H1 (cell line): ENCODE results near the gene MAN2A1. TPM values are rescaled to one million over a fixed set of nuclear protein-coding genes. Genes with fewer than 3 reads are reported as not detected.

Experiments
- CTCF ChIA-PET: fragments of 300-600 bp; sonication (Branson Sonifier 250); formaldehyde crosslinking; loops from one replicate; lab custom pipeline; 2021; ENCODE audit not compliant: partially characterized antibody; lab: Charles Lee
- POLR2A ChIA-PET: fragments of 300-600 bp; sonication (Branson Sonifier 250); formaldehyde crosslinking; loops from one replicate; lab custom pipeline; 2021; ENCODE audit warnings: inconsistent platforms; ENCODE audit not compliant: partially characterized antibody; lab: Charles Lee
- DNase-seq, 2 experiments: peaks; one replicate each; pipeline versions ENCODE4 v3.0.0 to v3.0.0-alpha.2; 2010 to 2022; ENCODE audit warnings: low spot score in 2 of 2, low read depth in 1 of 2, mixed read lengths in 1 of 2
- FAIRE-seq: peaks from 2 replicates; lab custom pipeline; 2011; peaks lifted over from hg19 to GRCh38; lab: Jason Lieb, UNC
- H2AFZ ChIP-seq: 2 replicates; pipeline ENCODE4 v1.8.1; 2012; ENCODE audit warnings: low read length, inconsistent platforms
- H2AK5ac ChIP-seq: 2 replicates; pipeline ENCODE4 v1.6.1; 2013; ENCODE audit warnings: low read depth, low read length
- H2BK120ac ChIP-seq: replicated peaks from 2 replicates; pipeline ENCODE3; 2013; ENCODE audit warnings: low read depth, low read length, inconsistent platforms
- H2BK12ac ChIP-seq: 2 replicates; pipeline ENCODE4 v1.6.1; 2013; ENCODE audit warnings: low read depth, low read length
- H2BK15ac ChIP-seq: 2 replicates; pipeline ENCODE4 v1.6.1; 2013; ENCODE audit warnings: low read length
- H2BK20ac ChIP-seq: 2 replicates; pipeline ENCODE4 v1.6.1; 2013; ENCODE audit warnings: low read length
- H2BK5ac ChIP-seq: 2 replicates; pipeline ENCODE4 v1.6.1; 2013; ENCODE audit warnings: low read depth, low read length
- H3K14ac ChIP-seq: 2 replicates; pipeline ENCODE4 v1.6.1; 2013; ENCODE audit warnings: inconsistent platforms; ENCODE audit not compliant: insufficient read length
- H3K18ac ChIP-seq: 2 replicates; pipeline ENCODE4 v1.6.1; 2013; ENCODE audit warnings: low read length; ENCODE audit errors: extremely low read depth
- H3K23ac ChIP-seq: 2 replicates; pipeline ENCODE4 v1.6.1; 2013; ENCODE audit warnings: inconsistent platforms; ENCODE audit not compliant: insufficient read length
- H3K23me2 ChIP-seq: 2 replicates; pipeline ENCODE4 v1.6.1; 2013; ENCODE audit warnings: low read depth, low read length
- H3K27ac ChIP-seq: 2 replicates; pipeline ENCODE4 v1.6.1; 2011; ENCODE audit warnings: low read depth, low read length, inconsistent platforms
- H3K27me3 ChIP-seq, 4 experiments: replicated peaks in 1 of 4; 1 replicate in 1 of 4; 2 replicates in 3 of 4; pipeline versions ENCODE4 v1.6.1 to v1.8.1; 2011 to 2013; ENCODE audit warnings: low read length in 3 of 4, mild to moderate bottlenecking in 3 of 4, inconsistent platforms in 2 of 4, mixed read lengths in 2 of 4, moderate library complexity in 1 of 4; ENCODE audit not compliant: control insufficient read depth in 3 of 4, insufficient read depth in 3 of 4; ENCODE audit errors: extremely low read depth in 1 of 4
- H3K36me3 ChIP-seq, 4 experiments: 2 replicates each; pipeline versions ENCODE4 v1.6.1 to v1.8.1; 2011 to 2013; ENCODE audit warnings: mild to moderate bottlenecking in 4 of 4, low read length in 3 of 4, moderate library complexity in 2 of 4, control low read depth in 1 of 4, inconsistent platforms in 1 of 4; ENCODE audit not compliant: insufficient read depth in 4 of 4, control insufficient read depth in 2 of 4
- H3K4ac ChIP-seq: replicated peaks from 2 replicates; pipeline ENCODE3; 2013; ENCODE audit warnings: low read length, low read depth, mixed read lengths, inconsistent platforms; ENCODE audit not compliant: insufficient read length
- H3K4me1 ChIP-seq, 4 experiments: replicated peaks in 1 of 4; 1 replicate in 1 of 4; 2 replicates in 3 of 4; pipeline versions ENCODE4 v1.6.1 to v1.8.1; 2011 to 2013; ENCODE audit warnings: low read length in 3 of 4, inconsistent platforms in 2 of 4, mixed read lengths in 1 of 4; ENCODE audit not compliant: insufficient read depth in 4 of 4, control insufficient read depth in 3 of 4
- H3K4me2 ChIP-seq, 2 experiments: 2 replicates each; pipeline versions ENCODE4 v1.6.1 to v1.8.1; 2011 to 2013; ENCODE audit warnings: low read depth in 2 of 2, low read length in 2 of 2, control low read depth in 1 of 2, inconsistent platforms in 1 of 2, mild to moderate bottlenecking in 1 of 2; ENCODE audit not compliant: insufficient read depth in 1 of 2
- H3K4me3 ChIP-seq, 4 experiments: fragments of 200-600, 300-600 bp in 1 of 4; sonication (generic), shearing (Covaris generic), sonication (Bioruptor Twin) in 1 of 4; 2 replicates each; pipeline versions ENCODE4 v1.5.1 to v1.8.1; 2011 to 2016; ENCODE audit warnings: low read length in 4 of 4, low read depth in 3 of 4, control low read depth in 2 of 4, inconsistent platforms in 2 of 4, mild to moderate bottlenecking in 2 of 4, mixed read lengths in 1 of 4, moderate library complexity in 1 of 4; ENCODE audit not compliant: insufficient read depth in 2 of 4; ENCODE audit errors: extremely low read depth in 1 of 4
- H3K56ac ChIP-seq: replicated peaks from 2 replicates; pipeline ENCODE3; 2013; ENCODE audit warnings: low read depth, mild to moderate bottlenecking, mixed read lengths, low read length, inconsistent platforms; ENCODE audit not compliant: insufficient read length
- H3K79me1 ChIP-seq: 2 replicates; pipeline ENCODE4 v1.6.1; 2013; ENCODE audit warnings: low read depth, low read length, control low read depth
- H3K79me2 ChIP-seq, 2 experiments: 2 replicates each; pipeline versions ENCODE4 v1.6.1 to v1.8.1; 2012 to 2013; ENCODE audit warnings: low read length in 2 of 2, mild to moderate bottlenecking in 2 of 2, inconsistent platforms in 1 of 2; ENCODE audit not compliant: insufficient read depth in 2 of 2, control insufficient read depth in 1 of 2
- H3K9ac ChIP-seq, 4 experiments: replicated peaks in 1 of 4; 1 replicate in 1 of 4; 2 replicates in 3 of 4; pipeline versions ENCODE4 v1.6.1 to v1.8.1; 2011 to 2013; ENCODE audit warnings: low read depth in 3 of 4, low read length in 3 of 4, control low read depth in 2 of 4, mild to moderate bottlenecking in 2 of 4, moderate library complexity in 2 of 4, inconsistent platforms in 1 of 4; ENCODE audit errors: extremely low read depth in 1 of 4
- H3K9me3 ChIP-seq, 2 experiments: 2 replicates each; pipeline versions ENCODE4 v1.6.1 to v1.8.1; 2012 to 2013; ENCODE audit warnings: mild to moderate bottlenecking in 2 of 2, moderate library complexity in 2 of 2, control low read depth in 1 of 2, inconsistent platforms in 1 of 2, low read depth in 1 of 2, low read length in 1 of 2, mixed read lengths in 1 of 2; ENCODE audit not compliant: insufficient read depth in 2 of 2
- H4K20me1 ChIP-seq, 2 experiments: replicated peaks in 1 of 2; 2 replicates each; pipeline versions ENCODE3 to v1.8.1; 2011 to 2013; ENCODE audit warnings: inconsistent platforms in 2 of 2, low read length in 2 of 2, mild to moderate bottlenecking in 1 of 2; ENCODE audit not compliant: insufficient read depth in 2 of 2, control insufficient read depth in 1 of 2
- H4K5ac ChIP-seq: 2 replicates; pipeline ENCODE4 v1.6.1; 2013; ENCODE audit warnings: low read length, low read depth, mixed read lengths, inconsistent platforms; ENCODE audit not compliant: insufficient read length
- H4K8ac ChIP-seq: 2 replicates; pipeline ENCODE4 v1.8.0; 2013; ENCODE audit warnings: mild to moderate bottlenecking, moderate library complexity, low read length, inconsistent platforms; ENCODE audit not compliant: insufficient read depth; ENCODE audit errors: extremely low read depth
- H4K91ac ChIP-seq: replicated peaks from 2 replicates; pipeline ENCODE3; 2013; ENCODE audit warnings: low read length, mixed read lengths, inconsistent platforms; ENCODE audit not compliant: insufficient read length
- ASH2L ChIP-seq: fragments of 200-600, 300-600 bp; sonication (generic); IDR thresholded peaks from one replicate; pipeline ENCODE4 v1.7.1; 2017; ENCODE audit warnings: low read length
- BRCA1 ChIP-seq: IDR thresholded peaks from 2 replicates; pipeline ENCODE4 v1.6.1; 2012; ENCODE audit warnings: low read depth, low read length, improper control_type of control experiment
- CREB1 ChIP-seq: IDR thresholded peaks from 2 replicates; pipeline ENCODE4 v1.6.1; 2012; ENCODE audit warnings: inconsistent platforms
- CTBP2 ChIP-seq: IDR thresholded peaks from 2 replicates; pipeline ENCODE4 v1.7.0; 2011; ENCODE audit warnings: borderline replicate concordance, mild to moderate bottlenecking, moderate library complexity, mixed read lengths, low read length; ENCODE audit not compliant: insufficient read depth, insufficient read length
- POLR2AphosphoS5 ChIP-seq: IDR thresholded peaks from 2 replicates; pipeline ENCODE4 v1.6.1; 2011; ENCODE audit warnings: low read depth, low read length
- RBBP5 ChIP-seq: IDR thresholded peaks from 2 replicates; pipeline ENCODE4 v1.7.1; 2012; ENCODE audit warnings: low read depth, mild to moderate bottlenecking, inconsistent platforms, low read length, moderate library complexity, borderline replicate concordance
- RXRA ChIP-seq: IDR thresholded peaks from 2 replicates; pipeline ENCODE4 v1.6.1; 2011; ENCODE audit warnings: low read depth, mild to moderate bottlenecking, low read length, moderate library complexity; ENCODE audit not compliant: insufficient read depth
- SIN3A ChIP-seq, 2 experiments: IDR thresholded peaks in 1 of 2; conservative IDR thresholded peaks in 1 of 2; 2 replicates each; pipeline ENCODE4 v1.6.1; 2011 to 2012; ENCODE audit warnings: low read length in 2 of 2, improper control_type of control experiment in 1 of 2, low read depth in 1 of 2, mild to moderate bottlenecking in 1 of 2
- SP4 ChIP-seq: IDR thresholded peaks from 2 replicates; pipeline ENCODE4 v1.6.1; 2012; ENCODE audit warnings: low read length, inconsistent platforms
- ZNF274 ChIP-seq: IDR thresholded peaks from 2 replicates; pipeline ENCODE4 v1.7.0; 2012; ENCODE audit warnings: low read length, borderline replicate concordance; ENCODE audit errors: extremely low read depth
- WGBS, 2 experiments: shearing (Covaris generic) in 1 of 2; methylation state at CpG; one replicate each; pipeline versions ENCODE4 v1.1.6 to v1.1.7; 2013 to 2015; ENCODE audit warnings: low lambda C conversion rate in 2 of 2, mixed read lengths in 2 of 2, inconsistent platforms in 1 of 2, low coverage in 1 of 2, missing lambda C conversion rate in 1 of 2; ENCODE audit not compliant: insufficient replicate concordance in 2 of 2, insufficient coverage in 1 of 2, insufficient read length in 1 of 2; ENCODE audit errors: extremely low coverage in 1 of 2, missing lambda C conversion rate in 1 of 2; 5-methylcytosine and 5-hydroxymethylcytosine counted together
- polyA plus RNA-seq, 7 experiments: library from polyadenylated mRNA; depleted of rRNA in 3 of 7; stranded (reverse) in 5 of 7; unstranded in 2 of 7; fragments of >200 nt in 5 of 7; fragments of 200-250 nt in 2 of 7; gene quantifications; 1 replicate in 5 of 7; 2 replicates in 1 of 7; 4 replicates in 1 of 7; pipeline versions ENCODE4 v1.2.1 to v1.2.3, GENCODE V29; 2011 to 2013; ENCODE audit warnings: missing spikeins in 2 of 7, mixed read lengths in 2 of 7
- total RNA-seq: library from RNA; stranded (reverse); fragmentation: NEBNext Ultra II Directional; extraction: Animal tissue kit (Norgen Biotek cat#: 25700); gene quantifications from 2 replicates; pipeline ENCODE4 v1.2.1, GENCODE V29; 2021
- TF ChIP-seq, protein P1 (sequence below): IDR thresholded peaks from 2 replicates; pipeline ENCODE4 v1.6.1; 2011; ENCODE audit warnings: low read depth, mild to moderate bottlenecking, low read length; ENCODE audit not compliant: insufficient read depth

Gene MAN2A1
- total and polyA plus RNA-seq, 2 of the 8 experiments (the other 6 are each of a cell fraction or from before 2014, with no cell fraction given): 29.1 to 102 TPM

GRCh38 chr5:109907189-109907588 lies 217.5 kb downstream of the MAN2A1 start:
- Histone ChIP-seq H3K14ac (no peak overlapping the region), H3K79me2 (no peaks in the 10 kb centered on the region), H4K5ac (no peak overlapping the region), H3K9ac (no peak overlapping the region), H3K4me2 (no peak overlapping the region), H3K4me3 (no peak overlapping the region), H3K27me3 (no peaks in the 10 kb centered on the region), H3K4me1 (peaks cover 0 to 3% (median 0%) of the 10 kb centered on the region in 4 experiments; a peak in 2 of 7 replicates), H2AFZ (peak overlapping the region; percentile 65; the same call in 1 of the 2 replicates), H3K9me3 (no peaks in the 10 kb centered on the region), H3K56ac (no peak overlapping the region), H3K23ac (no peak overlapping the region), H3K36me3 (no peaks in the 10 kb centered on the region), H3K18ac (no peak overlapping the region), H2BK12ac (no peak overlapping the region), H3K27ac (no peak overlapping the region), H4K91ac (no peak overlapping the region), H2BK15ac (no peak overlapping the region), H2BK20ac (no peak overlapping the region), H2BK120ac (no peak overlapping the region), H2AK5ac (no peak overlapping the region), H2BK5ac (no peak overlapping the region), H3K23me2 (no peaks in the 10 kb centered on the region), H4K8ac (no peak overlapping the region), H3K79me1 (no peaks in the 10 kb centered on the region), H4K20me1 (no peaks in the 10 kb centered on the region), H3K4ac (no peak overlapping the region)
- ChIA-PET POLR2A (no interaction called here), CTCF (no interaction called here)
- TF ChIP-seq, protein P1, sequence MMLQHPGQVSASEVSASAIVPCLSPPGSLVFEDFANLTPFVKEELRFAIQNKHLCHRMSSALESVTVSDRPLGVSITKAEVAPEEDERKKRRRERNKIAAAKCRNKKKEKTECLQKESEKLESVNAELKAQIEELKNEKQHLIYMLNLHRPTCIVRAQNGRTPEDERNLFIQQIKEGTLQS: no peak
- TF ChIP-seq CTBP2 (no peak), SIN3A (conservative IDR thresholded peaks at IDR 0.05 in 1 of 2, IDR thresholded peaks at IDR 0.05 in 1 of 2; ENCODE audit: low read depth in 1 of 2, low read length in 2 of 2) (no peak), POLR2AphosphoS5 (no peak), RXRA (no peak), SP4 (no peak), ZNF274 (no peak), BRCA1 (no peak), ASH2L (no peak), RBBP5 (no peak), CREB1 (no peak)
- 98% methylated on average over 3 of the region's 3 CpGs; no CpG with 5 or more reads in 1 of the 2 experiments for WGBS, 2 experiments
- FAIRE-seq: no peak
- DNase-seq: no peak
